ENCODE results near the gene CEBPB.

CEBPB gene

DNA sequence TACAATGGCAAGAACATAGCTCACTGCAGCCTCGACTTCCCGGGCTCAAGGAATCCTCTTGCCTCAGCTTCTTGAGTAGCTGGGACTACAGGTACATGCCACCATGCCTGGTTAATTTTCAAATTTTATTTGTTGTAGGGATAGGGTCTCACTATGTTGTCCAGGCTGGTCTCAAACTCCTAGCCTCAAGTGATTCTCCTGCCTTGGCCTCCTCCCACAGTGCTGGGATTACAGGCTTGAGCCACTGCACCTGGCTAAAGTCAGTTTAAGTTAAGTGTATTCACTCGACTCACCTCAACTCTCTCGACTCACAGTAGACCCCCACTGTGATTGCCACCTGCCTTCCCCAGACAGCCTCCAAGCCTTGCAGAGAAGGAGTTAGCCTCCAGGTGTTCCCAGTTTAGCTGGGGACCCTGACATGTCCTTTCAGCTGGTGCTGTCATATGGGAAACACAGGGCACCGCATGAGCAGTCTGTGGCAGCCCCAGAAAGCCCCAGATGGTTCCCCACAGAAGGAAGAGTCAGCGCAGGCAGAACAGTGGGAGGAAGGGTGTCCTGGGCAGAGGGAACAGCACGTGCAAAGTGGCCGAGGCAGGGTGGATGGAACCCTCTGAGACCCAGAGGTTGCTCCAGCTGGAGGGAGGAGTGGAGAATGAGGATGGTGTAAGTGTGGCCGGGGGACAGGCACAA is 40.4 kb downstream of the CEBPB start:
- no peak for DNase-seq (ENCODE audit: low read depth, low spot score)
- in situ Hi-C loops (cut with HindIII; ENCODE audit: low sequenced_read_pairs): no loop called here
- H3K4me3 ChIP-seq (ENCODE audit: low read depth, low read length): no peak overlapping the region
- TF ChIP-seq CTCF (IDR thresholded peaks at IDR 0.05; ENCODE audit: low read depth, low read length): no peak

GRCh38 chr20:50231854-50232253 is 41.2 kb downstream of the CEBPB start:
- TF ChIP-seq CTCF (IDR thresholded peaks at IDR 0.05; ENCODE audit: low read depth, low read length): no peak
- no peak overlapping the region for H3K4me3 ChIP-seq (ENCODE audit: low read depth, low read length)
- DNase-seq (ENCODE audit: low read depth, low spot score): no peak
- in situ Hi-C loops (cut with HindIII; ENCODE audit: low sequenced_read_pairs): no loop called here

DNA sequence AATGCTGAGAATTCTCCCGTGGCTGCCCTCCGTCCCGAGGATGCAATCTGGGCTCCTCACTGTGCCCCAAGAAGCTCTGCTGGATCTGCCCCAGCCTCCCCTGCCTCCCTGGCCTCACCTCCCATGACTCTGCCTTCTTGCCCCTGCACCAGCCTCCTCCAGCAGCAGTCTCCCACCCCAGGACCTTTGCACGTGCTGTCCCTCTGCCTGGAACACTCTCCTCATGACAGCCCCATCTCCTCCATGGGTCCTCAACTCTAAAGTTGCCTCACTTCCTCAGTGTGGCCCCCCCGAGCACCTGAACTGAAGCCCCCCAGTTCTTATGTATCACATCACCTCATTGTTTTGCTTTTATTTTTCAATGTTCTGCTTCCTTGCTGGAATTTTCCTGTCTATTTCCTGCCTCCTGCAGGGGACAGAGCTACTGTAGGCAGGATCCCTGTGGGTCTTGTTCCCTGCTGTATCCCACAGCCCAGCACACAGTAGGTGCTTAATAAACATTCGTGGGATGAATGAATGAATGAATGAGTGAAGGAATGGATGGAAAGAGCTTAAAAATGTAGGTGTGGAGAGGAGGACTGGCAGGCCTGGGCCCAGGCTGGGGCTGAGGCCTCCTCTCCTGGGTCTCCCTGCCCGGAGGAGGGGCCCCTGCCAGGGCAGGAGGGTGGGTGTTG is 42.2 kb downstream of the CEBPB start:
- no peak overlapping the region for H3K4me3 ChIP-seq (ENCODE audit: low read depth, low read length)
- in situ Hi-C loops (cut with HindIII; ENCODE audit: low sequenced_read_pairs): no loop called here
- no peak for TF ChIP-seq CTCF (IDR thresholded peaks at IDR 0.05; ENCODE audit: low read depth, low read length)
- DNase-seq (ENCODE audit: low read depth, low spot score): no peak

- in situ Hi-C loops (cut with HindIII; ENCODE audit: low sequenced_read_pairs): no loop called here
- no peak overlapping the region for H3K4me3 ChIP-seq (ENCODE audit: low read depth, low read length)
- DNase-seq (ENCODE audit: low read depth, low spot score): no peak
- TF ChIP-seq CTCF (IDR thresholded peaks at IDR 0.05; ENCODE audit: low read depth, low read length): no peak
Observed at GRCh38 chr20:50233325-50234212, 42.9 kb downstream of the CEBPB start.

GRCh38 chr20:50234288-50234687 is 43.7 kb downstream of the CEBPB start:
- DNase-seq (ENCODE audit: low read depth, low spot score): no peak
- no peak for TF ChIP-seq CTCF (IDR thresholded peaks at IDR 0.05; ENCODE audit: low read depth, low read length)
- in situ Hi-C loops (cut with HindIII; ENCODE audit: low sequenced_read_pairs): no loop called here
- H3K4me3 ChIP-seq (ENCODE audit: low read depth, low read length): no peak overlapping the region

GRCh38 chr20:50237349-50237748 is 46.7 kb downstream of the CEBPB start:
- in situ Hi-C loops (cut with HindIII; ENCODE audit: low sequenced_read_pairs): no loop called here
- no peak for DNase-seq (ENCODE audit: low read depth, low spot score)
- no peak overlapping the region for H3K4me3 ChIP-seq (ENCODE audit: low read depth, low read length)
- TF ChIP-seq CTCF (IDR thresholded peaks at IDR 0.05; ENCODE audit: low read depth, low read length): no peak
